GM12865 (cell line): ENCODE results near the gene ULBP1.
"Not testable (repeated sequence)": the region's sequence is repeated elsewhere in the genome, so short reads cannot be mapped to it uniquely, and the experiment has no call there.

ENCODE experiments used
- DNase-seq: peaks from one replicate; pipeline ENCODE4 v3.0.0; 2010; ENCODE audit warnings: low read depth
- H3K4me3 ChIP-seq: 2 replicates; pipeline ENCODE4 v1.5.1; 2011; ENCODE audit warnings: mild to moderate bottlenecking, low read depth, low read length, control low read depth
- TF ChIP-seq, protein P1 (sequence below): IDR thresholded peaks from 2 replicates; pipeline ENCODE4 v1.5.1; 2011; ENCODE audit warnings: low read length, control low read depth, low read depth, inconsistent platforms; ENCODE audit not compliant: insufficient read depth; ENCODE audit errors: missing control alignments

The ULBP1 gene

GRCh38 chr6:149969635-149970034, 5.9 kb downstream of the ULBP1 start:
- TF ChIP-seq, protein P1, sequence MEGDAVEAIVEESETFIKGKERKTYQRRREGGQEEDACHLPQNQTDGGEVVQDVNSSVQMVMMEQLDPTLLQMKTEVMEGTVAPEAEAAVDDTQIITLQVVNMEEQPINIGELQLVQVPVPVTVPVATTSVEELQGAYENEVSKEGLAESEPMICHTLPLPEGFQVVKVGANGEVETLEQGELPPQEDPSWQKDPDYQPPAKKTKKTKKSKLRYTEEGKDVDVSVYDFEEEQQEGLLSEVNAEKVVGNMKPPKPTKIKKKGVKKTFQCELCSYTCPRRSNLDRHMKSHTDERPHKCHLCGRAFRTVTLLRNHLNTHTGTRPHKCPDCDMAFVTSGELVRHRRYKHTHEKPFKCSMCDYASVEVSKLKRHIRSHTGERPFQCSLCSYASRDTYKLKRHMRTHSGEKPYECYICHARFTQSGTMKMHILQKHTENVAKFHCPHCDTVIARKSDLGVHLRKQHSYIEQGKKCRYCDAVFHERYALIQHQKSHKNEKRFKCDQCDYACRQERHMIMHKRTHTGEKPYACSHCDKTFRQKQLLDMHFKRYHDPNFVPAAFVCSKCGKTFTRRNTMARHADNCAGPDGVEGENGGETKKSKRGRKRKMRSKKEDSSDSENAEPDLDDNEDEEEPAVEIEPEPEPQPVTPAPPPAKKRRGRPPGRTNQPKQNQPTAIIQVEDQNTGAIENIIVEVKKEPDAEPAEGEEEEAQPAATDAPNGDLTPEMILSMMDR = no peak
- H3K4me3 ChIP-seq = no peak overlapping the region
- no peak for DNase-seq

GRCh38 chr6:149974394-149974793, 10.7 kb downstream of the ULBP1 start:
- not testable (repeated sequence) for H3K4me3 ChIP-seq, DNase-seq

- H3K4me3 ChIP-seq = no peak overlapping the region
- TF ChIP-seq, protein P1 = no peak
- DNase-seq = no peak
Measured at GRCh38 chr6:149974825-149975224, 11.1 kb downstream of the ULBP1 start.

DNA sequence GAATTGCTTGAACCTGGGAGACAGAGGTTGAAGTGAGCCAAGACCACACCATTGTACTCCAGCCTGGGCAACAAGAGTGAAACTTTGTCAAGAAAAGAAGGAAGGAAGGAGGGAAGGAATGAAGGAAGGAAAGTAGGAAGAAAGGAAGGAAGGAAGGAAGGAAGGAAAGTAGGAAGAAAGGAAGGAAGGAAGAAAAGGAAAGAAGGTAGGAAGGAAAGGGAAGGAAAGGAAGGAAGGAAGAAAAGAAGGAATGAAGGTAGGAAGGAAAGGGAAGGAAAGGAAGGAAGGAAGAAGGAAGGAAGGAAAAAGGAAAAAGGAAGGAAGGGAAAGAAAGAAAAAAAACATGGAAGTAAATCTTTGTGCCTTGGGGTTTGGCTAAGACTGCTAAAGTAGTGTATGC, 11.7 kb downstream of the ULBP1 start:
- no peak overlapping the region for H3K4me3 ChIP-seq
- TF ChIP-seq, protein P1 = no peak
- DNase-seq = no peak

DNA sequence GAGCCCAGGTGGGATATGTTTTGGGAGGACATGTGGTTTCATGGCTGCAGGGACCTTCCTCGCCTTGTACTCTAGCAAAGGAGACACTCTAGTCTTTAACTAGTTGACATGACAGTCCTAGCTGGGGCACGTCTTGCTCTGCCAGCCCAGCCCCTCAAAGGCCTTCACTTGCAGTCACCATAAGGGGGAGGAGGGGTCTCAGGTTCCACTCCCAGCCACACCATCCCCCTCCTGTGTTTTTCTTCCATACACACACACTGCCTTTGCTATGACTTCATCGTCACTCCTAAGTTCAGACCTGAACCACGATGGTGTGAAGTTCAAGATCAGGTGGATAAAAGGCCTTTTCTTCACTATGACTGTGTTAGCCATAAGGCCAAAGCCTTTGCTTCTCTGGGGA, 13.5 kb downstream of the ULBP1 start:
- DNase-seq = no peak
- no peak overlapping the region for H3K4me3 ChIP-seq
- TF ChIP-seq, protein P1 = no peak

DNA sequence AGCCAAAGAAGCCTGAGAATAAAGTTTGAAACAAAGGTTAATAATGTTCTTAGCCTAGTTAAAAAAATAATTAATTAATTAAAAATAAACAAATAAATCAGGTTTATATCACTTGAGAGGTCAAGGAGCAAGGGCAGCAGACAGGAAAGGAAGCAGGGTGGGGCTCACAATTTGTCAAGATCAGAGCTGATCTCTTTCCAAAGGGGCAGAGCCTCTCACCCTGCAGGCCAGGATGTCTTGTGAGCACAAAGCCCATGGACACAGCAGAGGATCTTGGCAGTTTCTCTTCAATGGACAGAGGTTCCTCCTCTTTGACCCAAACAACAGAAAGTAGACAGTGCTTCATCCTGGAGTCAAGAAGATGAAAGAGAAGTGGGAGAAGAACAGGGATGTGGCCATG, 14.9 kb downstream of the ULBP1 start:
- no peak overlapping the region for H3K4me3 ChIP-seq
- DNase-seq = no peak
- TF ChIP-seq, protein P1 = no peak

DNA sequence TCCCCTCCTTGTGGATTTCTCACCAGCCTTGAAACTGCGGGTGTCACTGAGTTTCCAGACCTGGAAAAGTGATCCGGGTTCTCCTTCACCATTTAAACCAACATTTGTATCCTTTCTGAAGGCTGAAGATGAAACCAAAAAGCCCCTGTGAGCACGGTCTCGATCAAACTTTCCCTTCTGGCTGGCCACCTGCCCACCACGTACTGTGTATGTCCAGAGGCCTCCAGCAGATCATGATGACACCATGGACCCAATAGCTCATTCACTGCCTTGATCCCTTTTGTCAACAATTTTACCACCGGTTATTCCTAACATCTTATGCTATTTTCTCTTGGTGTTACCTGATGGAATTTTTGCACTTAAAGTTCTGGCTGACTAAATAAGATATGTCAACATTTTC, 15.6 kb downstream of the ULBP1 start:
- no peak for DNase-seq
- TF ChIP-seq, protein P1 = no peak
- no peak overlapping the region for H3K4me3 ChIP-seq
